Measurements from ENCODE around the gene RHOT2. TPM values are rescaled to one million over a fixed set of nuclear protein-coding genes. Genes with fewer than 3 reads are reported as not detected.

Gene RHOT2
- total and polyA plus RNA-seq, 2 donors (not counting 3 experiments of a cell fraction or from before 2014, with no cell fraction given), result 106 to 139 TPM

GRCh38 chr16:642189-643049 lies 25.5 kb upstream of the RHOT2 start:
- Histone ChIP-seq H3K9ac (replicated peaks; ENCODE audit: extremely low read depth, insufficient read depth, low read length) (no peak overlapping the region), H2AFZ (ENCODE audit: low read depth, low read length) (peak overlapping the region; percentile 48), H3K4me1 (ENCODE audit: control insufficient read depth, extremely low read depth, insufficient read depth, low read length) (peaks cover 9% of the 10 kb centered on the region), H3K27me3 (ENCODE audit: control insufficient read depth in 2 of 2, insufficient read depth in 2 of 2, low read length in 2 of 2) (no peaks in the 10 kb centered on the region), H3K27ac (ENCODE audit: insufficient read depth, low read depth, low read length) (no peak overlapping the region), H3K79me2 (ENCODE audit: control insufficient read depth, insufficient read depth, low read length) (no peaks in the 10 kb centered on the region), H3K4me2 (ENCODE audit: insufficient read depth, low read length) (peak overlapping the region; percentile 4), H3K9me3 (replicated peaks; ENCODE audit: control insufficient read depth, insufficient read depth, low read length) (no peaks in the 10 kb centered on the region), H4K20me1 (replicated peaks; ENCODE audit: control insufficient read depth, extremely low read depth, insufficient read depth, low read length) (no peaks in the 10 kb centered on the region), H3K4me3 (replicated peaks in 1 of 3; ENCODE audit: insufficient read depth in 1 of 3, low read depth in 1 of 3, low read length in 3 of 3) (peak overlapping the region; percentile 32 to 52 (median 36)), H3K36me3 (ENCODE audit: control insufficient read depth in 2 of 2, extremely low read depth in 1 of 2, insufficient read depth in 2 of 2, low read length in 2 of 2) (no peaks in the 10 kb centered on the region), H3K9me1 (replicated peaks; ENCODE audit: control insufficient read depth, extremely low read depth, insufficient read depth, low read length) (no peaks in the 10 kb centered on the region)
- FAIRE-seq (no peak), DNase-seq (ENCODE audit: low read depth, low spot score) (no peak)
- ChIA-PET POLR2A (no interaction called here), CTCF (interaction anchor here (1.0 to 1.1 kb wide), 2 partner anchors 17 to 18 kb away, joined by 3 read pairs; no protein-coding TSS in a partner anchor)
- dilution Hi-C loops (cut with MboI; ENCODE audit: extremely low pct_ligation_motif_present, low sequenced_read_pairs), result no loop called here
- intact Hi-C loops (cut with micrococcal nuclease), result no loop called here
- TF ChIP-seq, protein P1, sequence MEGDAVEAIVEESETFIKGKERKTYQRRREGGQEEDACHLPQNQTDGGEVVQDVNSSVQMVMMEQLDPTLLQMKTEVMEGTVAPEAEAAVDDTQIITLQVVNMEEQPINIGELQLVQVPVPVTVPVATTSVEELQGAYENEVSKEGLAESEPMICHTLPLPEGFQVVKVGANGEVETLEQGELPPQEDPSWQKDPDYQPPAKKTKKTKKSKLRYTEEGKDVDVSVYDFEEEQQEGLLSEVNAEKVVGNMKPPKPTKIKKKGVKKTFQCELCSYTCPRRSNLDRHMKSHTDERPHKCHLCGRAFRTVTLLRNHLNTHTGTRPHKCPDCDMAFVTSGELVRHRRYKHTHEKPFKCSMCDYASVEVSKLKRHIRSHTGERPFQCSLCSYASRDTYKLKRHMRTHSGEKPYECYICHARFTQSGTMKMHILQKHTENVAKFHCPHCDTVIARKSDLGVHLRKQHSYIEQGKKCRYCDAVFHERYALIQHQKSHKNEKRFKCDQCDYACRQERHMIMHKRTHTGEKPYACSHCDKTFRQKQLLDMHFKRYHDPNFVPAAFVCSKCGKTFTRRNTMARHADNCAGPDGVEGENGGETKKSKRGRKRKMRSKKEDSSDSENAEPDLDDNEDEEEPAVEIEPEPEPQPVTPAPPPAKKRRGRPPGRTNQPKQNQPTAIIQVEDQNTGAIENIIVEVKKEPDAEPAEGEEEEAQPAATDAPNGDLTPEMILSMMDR (IDR thresholded peaks at IDR 0.05; ENCODE audit: extremely low read depth in 1 of 2, insufficient read depth in 1 of 2, low read depth in 1 of 2, low read length in 2 of 2), result no peak
- TF ChIP-seq GATA2 (IDR thresholded peaks at IDR 0.05; ENCODE audit: insufficient read depth, insufficient read length, low read depth, low read length) (no peak), MYC (IDR thresholded peaks at IDR 0.05; ENCODE audit: low read depth, low read length) (no peak), MAX (IDR thresholded peaks at IDR 0.05; ENCODE audit: insufficient read depth, insufficient read length) (no peak)
- BruUV-seq (replicated peaks), result no TSS peak

Measured in endothelial cell of umbilical vein (primary cell).